ENCODE measurements around the gene NMUR1. TPM values are rescaled to one million over a fixed set of nuclear protein-coding genes. Genes with fewer than 3 reads are reported as not detected.

The NMUR1 gene
- total RNA-seq, 1 donor: under 0.01 TPM

DNA sequence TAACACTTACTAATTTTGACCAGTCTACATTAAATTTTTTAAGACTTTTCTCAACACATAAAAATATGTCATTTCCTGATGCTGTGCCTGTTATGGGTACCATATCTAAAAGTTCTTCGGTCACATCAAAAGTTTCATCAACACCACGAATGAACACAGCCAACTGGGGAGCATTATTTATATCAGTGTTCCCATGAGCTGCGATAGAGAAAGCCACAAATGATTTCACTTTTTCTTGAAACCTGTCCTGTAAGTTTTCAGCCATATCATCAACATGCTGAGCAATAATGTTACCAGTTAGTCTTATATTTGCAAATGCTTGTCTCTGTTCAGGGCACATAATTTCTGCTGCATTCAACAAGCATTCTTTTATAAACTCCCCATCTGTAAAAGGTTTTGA, 35.6 kb downstream of the NMUR1 start:
- Histone ChIP-seq H3K27me3 (ENCODE audit: insufficient read depth, low read length) (no peaks in the 10 kb centered on the region), H3K4me2 (ENCODE audit: insufficient read depth, low read length) (no peak overlapping the region), H3K4me3 (ENCODE audit: insufficient read depth, low read length) (no peak overlapping the region), H3K4me1 (ENCODE audit: insufficient read depth, low read length) (no peaks in the 10 kb centered on the region), H3K36me3 (ENCODE audit: insufficient read depth, low read length) (no peaks in the 10 kb centered on the region), H3K9me3 (ENCODE audit: low read depth, low read length) (no peaks in the 10 kb centered on the region), H3K79me2 (ENCODE audit: insufficient read depth, low read length) (no peaks in the 10 kb centered on the region), H2AFZ (ENCODE audit: low read length) (no peak overlapping the region), H3K27ac (ENCODE audit: low read depth, low read length) (no peak overlapping the region), H4K20me1 (ENCODE audit: insufficient read depth, low read length) (no peaks in the 10 kb centered on the region)
- TF ChIP-seq, protein P1, sequence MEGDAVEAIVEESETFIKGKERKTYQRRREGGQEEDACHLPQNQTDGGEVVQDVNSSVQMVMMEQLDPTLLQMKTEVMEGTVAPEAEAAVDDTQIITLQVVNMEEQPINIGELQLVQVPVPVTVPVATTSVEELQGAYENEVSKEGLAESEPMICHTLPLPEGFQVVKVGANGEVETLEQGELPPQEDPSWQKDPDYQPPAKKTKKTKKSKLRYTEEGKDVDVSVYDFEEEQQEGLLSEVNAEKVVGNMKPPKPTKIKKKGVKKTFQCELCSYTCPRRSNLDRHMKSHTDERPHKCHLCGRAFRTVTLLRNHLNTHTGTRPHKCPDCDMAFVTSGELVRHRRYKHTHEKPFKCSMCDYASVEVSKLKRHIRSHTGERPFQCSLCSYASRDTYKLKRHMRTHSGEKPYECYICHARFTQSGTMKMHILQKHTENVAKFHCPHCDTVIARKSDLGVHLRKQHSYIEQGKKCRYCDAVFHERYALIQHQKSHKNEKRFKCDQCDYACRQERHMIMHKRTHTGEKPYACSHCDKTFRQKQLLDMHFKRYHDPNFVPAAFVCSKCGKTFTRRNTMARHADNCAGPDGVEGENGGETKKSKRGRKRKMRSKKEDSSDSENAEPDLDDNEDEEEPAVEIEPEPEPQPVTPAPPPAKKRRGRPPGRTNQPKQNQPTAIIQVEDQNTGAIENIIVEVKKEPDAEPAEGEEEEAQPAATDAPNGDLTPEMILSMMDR (IDR thresholded peaks at IDR 0.05; ENCODE audit: extremely low read depth, low read depth, low read length): no peak
- DNase-seq (ENCODE audit: insufficient read length, low spot score, missing footprints): peak; percentile 44

DNA sequence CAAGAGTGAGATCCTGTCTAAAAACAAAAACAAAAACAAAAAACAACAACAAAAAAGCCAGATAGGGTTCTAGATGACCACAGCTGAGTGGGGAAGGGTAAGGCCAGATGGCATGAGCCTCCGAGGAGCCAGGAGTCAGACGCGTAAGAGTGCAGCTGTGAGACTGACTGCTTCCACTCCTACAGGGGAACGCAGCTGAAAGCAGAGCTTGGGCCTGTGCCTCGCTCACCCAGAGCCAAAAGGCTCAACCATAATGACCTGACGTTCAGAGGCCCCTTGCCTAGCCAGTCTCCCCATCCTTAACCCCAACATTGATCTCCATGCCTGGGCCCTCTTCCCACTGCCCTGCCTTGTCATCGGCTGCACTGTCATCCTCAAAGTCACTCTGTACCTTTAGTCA, 39.4 kb downstream of the NMUR1 start:
- Histone ChIP-seq H2AFZ (ENCODE audit: low read length) (no peak overlapping the region), H3K4me1 (ENCODE audit: insufficient read depth, low read length) (no peaks in the 10 kb centered on the region), H3K79me2 (ENCODE audit: insufficient read depth, low read length) (no peaks in the 10 kb centered on the region), H4K20me1 (ENCODE audit: insufficient read depth, low read length) (no peaks in the 10 kb centered on the region), H3K27ac (ENCODE audit: low read depth, low read length) (no peak overlapping the region), H3K36me3 (ENCODE audit: insufficient read depth, low read length) (no peaks in the 10 kb centered on the region), H3K4me3 (ENCODE audit: insufficient read depth, low read length) (no peak overlapping the region), H3K4me2 (ENCODE audit: insufficient read depth, low read length) (no peak overlapping the region), H3K27me3 (ENCODE audit: insufficient read depth, low read length) (no peaks in the 10 kb centered on the region), H3K9me3 (ENCODE audit: low read depth, low read length) (no peaks in the 10 kb centered on the region)
- TF ChIP-seq, protein P1 (IDR thresholded peaks at IDR 0.05; ENCODE audit: extremely low read depth, low read depth, low read length): no peak
- no peak for DNase-seq (ENCODE audit: insufficient read length, low spot score, missing footprints)

DNA sequence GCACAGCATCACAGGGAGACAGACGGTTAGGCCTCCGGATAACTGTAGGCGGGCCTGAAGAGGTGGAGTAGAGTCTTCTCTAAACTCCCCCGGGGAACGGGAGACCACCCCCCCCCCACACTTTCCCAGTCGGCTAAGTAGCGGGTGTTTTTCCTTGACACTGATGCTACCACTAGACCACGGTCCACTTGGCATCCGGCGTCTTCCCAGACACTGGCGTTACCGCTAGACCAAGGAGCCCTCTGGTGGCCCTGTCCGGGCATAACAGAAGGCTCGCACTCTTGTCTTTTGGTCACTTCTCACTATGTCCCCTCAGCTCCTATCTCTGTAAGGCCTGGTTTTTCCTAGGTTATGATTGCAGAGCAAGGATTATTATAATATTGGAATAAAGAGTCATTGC, 40.3 kb downstream of the NMUR1 start:
- H3K4me1 ChIP-seq (ENCODE audit: insufficient read depth, low read length): no peaks in the 10 kb centered on the region

DNA sequence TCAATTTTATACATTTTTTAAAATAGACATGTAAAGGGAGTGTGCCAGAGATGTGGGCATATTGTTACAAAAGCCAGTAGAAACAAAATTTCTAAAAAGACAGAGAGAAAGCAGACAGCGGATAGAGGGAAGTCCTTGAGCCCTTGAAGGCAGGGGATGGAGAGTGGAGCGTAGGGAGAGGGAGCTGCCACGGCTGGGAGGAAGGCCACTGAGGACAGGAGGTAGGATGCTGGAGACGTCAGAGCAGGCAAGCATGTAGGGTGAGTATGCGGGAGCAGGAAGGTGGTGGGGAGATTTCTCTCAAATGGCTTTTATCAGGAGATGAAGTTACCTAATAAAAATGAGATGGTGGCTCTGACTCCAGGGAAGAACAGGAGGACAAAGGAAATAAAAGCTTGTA, 41.9 kb downstream of the NMUR1 start:
- H3K9me3 ChIP-seq (ENCODE audit: low read depth, low read length): no peaks in the 10 kb centered on the region
- H3K4me2 ChIP-seq (ENCODE audit: insufficient read depth, low read length): no peak overlapping the region
- H4K20me1 ChIP-seq (ENCODE audit: insufficient read depth, low read length): no peaks in the 10 kb centered on the region
- no peaks in the 10 kb centered on the region for H3K36me3 ChIP-seq (ENCODE audit: insufficient read depth, low read length)
- DNase-seq (ENCODE audit: insufficient read length, low spot score, missing footprints): no peak
- H3K4me3 ChIP-seq (ENCODE audit: insufficient read depth, low read length): no peak overlapping the region
- no peak overlapping the region for H3K27ac ChIP-seq (ENCODE audit: low read depth, low read length)
- H3K4me1 ChIP-seq (ENCODE audit: insufficient read depth, low read length): no peaks in the 10 kb centered on the region
- no peak overlapping the region for H2AFZ ChIP-seq (ENCODE audit: low read length)
- no peaks in the 10 kb centered on the region for H3K27me3 ChIP-seq (ENCODE audit: insufficient read depth, low read length)
- no peaks in the 10 kb centered on the region for H3K79me2 ChIP-seq (ENCODE audit: insufficient read depth, low read length)
- TF ChIP-seq, protein P1 (IDR thresholded peaks at IDR 0.05; ENCODE audit: extremely low read depth, low read depth, low read length): no peak

More for the DNA sequence above, 40.3 kb downstream of the NMUR1 start:
- Histone ChIP-seq H3K4me3 (ENCODE audit: insufficient read depth, low read length) (no peak overlapping the region), H3K27me3 (ENCODE audit: insufficient read depth, low read length) (no peaks in the 10 kb centered on the region), H2AFZ (ENCODE audit: low read length) (no peak overlapping the region), H3K27ac (ENCODE audit: low read depth, low read length) (no peak overlapping the region), H3K36me3 (ENCODE audit: insufficient read depth, low read length) (no peaks in the 10 kb centered on the region), H3K9me3 (ENCODE audit: low read depth, low read length) (no peaks in the 10 kb centered on the region), H3K4me2 (ENCODE audit: insufficient read depth, low read length) (no peak overlapping the region), H3K79me2 (ENCODE audit: insufficient read depth, low read length) (no peaks in the 10 kb centered on the region), H4K20me1 (ENCODE audit: insufficient read depth, low read length) (no peaks in the 10 kb centered on the region)
- TF ChIP-seq, protein P1 (IDR thresholded peaks at IDR 0.05; ENCODE audit: extremely low read depth, low read depth, low read length): peak; percentile 33
- DNase-seq (ENCODE audit: insufficient read length, low spot score, missing footprints): no peak
